NCI-H345 (cell line): ENCODE results near the gene PRDX5.

Experiments used
- DNase-seq: peaks from one replicate; lab custom pipeline; 2025; lab: John Stamatoyannopoulos, UW

Gene PRDX5

GRCh38 chr11:64290352-64291261 is 27.3 kb upstream of the PRDX5 start:
- DNase-seq, result no peak

GRCh38 chr11:64291262-64291751 is 26.6 kb upstream of the PRDX5 start, which contains the start of gene KCNK4:
KCNK4 (plus strand) TSS chr11:64291302; CDS start chr11:64293019, 1,717 bp downstream.
- DNase-seq, result no peak

GRCh38 chr11:64291752-64292459 is 26.0 kb upstream of the PRDX5 start:
- no peak for DNase-seq

- no peak for DNase-seq
These were observed 25.3 kb upstream of the PRDX5 start for GRCh38 chr11:64292460-64293254.

GRCh38 chr11:64294774-64295173 is 23.1 kb upstream of the PRDX5 start:
- DNase-seq, result no peak

- no peak for DNase-seq
These were observed 22.2 kb upstream of the PRDX5 start for GRCh38 chr11:64295760-64296159.

- DNase-seq, result no peak
These were observed 21.7 kb upstream of the PRDX5 start for GRCh38 chr11:64296236-64296635.

GRCh38 chr11:64296830-64297698 is 20.9 kb upstream of the PRDX5 start:
- DNase-seq, result no peak

- DNase-seq, result peak; percentile 80
These were observed 20.1 kb upstream of the PRDX5 start for GRCh38 chr11:64297699-64298358.

GRCh38 chr11:64298966-64299846 is 18.7 kb upstream of the PRDX5 start:
- DNase-seq, result peak; percentile 11

GRCh38 chr11:64299847-64300648 is 17.9 kb upstream of the PRDX5 start, which contains the start of gene CATSPERZ:
CATSPERZ (plus strand) TSS chr11:64300358; CDS start chr11:64300411, 53 bp downstream.
- peak; percentile 25 for DNase-seq

- DNase-seq, result no peak
These were observed 14.6 kb upstream of the PRDX5 start for GRCh38 chr11:64303109-64304031.

GRCh38 chr11:64304032-64304315 is 13.9 kb upstream of the PRDX5 start:
- no peak for DNase-seq

GRCh38 chr11:64304316-64305072 is 13.4 kb upstream of the PRDX5 start:
- DNase-seq, result peak; percentile 95

GRCh38 chr11:64305075-64305690 is 12.7 kb upstream of the PRDX5 start, which contains the start of gene ESRRA:
ESRRA (plus strand) TSS chr11:64305524; CDS start chr11:64307180, 1,656 bp downstream.
- DNase-seq, result peak; percentile 100
